NCI-H2029 treated with DMSO at 0.1 percent for 48 hours (cell line): ENCODE data around the gene DDX53.

Experiments
- DNase-seq: peaks from one replicate; lab custom pipeline; 2025; lab: John Stamatoyannopoulos, UW

DDX53 gene

DNA sequence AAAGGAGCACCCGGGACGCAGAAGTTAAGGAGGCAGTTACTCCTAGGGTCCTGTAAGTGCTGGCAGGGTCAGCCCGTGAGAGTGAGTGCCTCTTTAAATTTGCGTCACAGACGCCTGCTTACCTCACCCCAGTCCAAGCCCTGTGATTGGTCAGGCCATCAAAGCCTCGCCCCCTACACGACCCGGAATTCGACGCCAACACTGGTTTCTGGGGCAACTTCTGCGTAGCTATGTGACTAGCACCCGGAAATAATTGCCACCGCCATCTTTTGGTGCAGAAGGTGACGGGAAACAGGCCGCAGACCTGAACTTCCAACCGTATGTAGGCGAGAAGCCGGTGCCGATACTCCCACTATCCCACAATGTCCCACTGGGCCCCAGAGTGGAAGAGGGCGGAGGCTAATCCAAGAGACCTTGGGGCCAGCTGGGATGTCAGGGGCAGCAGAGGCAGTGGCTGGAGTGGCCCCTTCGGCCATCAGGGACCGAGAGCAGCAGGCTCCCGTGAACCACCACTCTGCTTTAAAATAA is at the start of gene DDX53:
Gene DDX53, plus strand, starts transcription at position 265 of the 528 bp plus-strand sequence. Its CDS starts 98 bp downstream, at position 363.
- DNase-seq, result no peak

DNA sequence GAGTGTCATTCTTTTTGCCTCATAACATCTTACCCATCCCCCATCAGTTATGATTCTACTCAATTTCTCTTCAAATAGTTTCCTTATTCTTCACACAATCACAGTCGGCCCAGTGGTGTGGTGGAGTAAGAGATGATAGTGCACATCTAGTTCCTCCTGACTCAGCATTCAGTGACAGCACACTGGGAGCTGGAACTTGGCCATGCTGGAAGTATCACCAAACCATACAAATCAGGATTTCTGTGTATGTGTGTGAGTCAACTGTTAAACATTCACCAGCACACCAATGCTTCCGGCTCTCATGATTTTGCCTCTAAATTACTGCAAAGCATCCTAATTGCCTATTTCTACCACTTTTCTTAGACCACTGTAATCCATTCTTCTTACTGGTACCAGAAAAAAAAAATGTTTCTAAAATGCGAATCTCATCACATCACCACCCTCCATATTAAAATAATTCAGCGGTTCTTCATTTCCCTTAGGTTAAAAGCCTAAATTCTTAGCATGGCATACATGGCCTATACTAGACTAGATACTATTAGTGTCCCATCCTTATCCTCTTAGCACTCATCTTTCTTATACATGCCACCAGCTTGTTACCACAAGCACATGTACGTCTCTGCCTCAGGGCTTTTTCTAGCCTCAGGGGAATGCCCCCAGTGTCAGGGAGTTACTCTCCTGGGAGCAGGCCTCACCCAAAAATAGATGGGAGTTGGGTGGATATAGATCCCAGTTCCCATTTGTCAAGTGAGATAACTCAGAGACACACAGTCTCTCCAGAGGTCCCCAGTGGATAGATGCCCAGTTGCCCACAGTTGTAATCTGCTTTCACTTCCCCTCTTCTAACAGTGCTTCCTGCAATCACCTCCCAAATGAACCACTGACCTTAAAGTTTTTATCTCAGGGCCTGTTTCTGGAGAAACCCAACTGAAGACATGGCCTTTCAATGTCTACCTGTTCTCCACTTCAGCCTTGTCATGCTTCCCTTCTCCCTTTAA is 49.2 kb upstream of the DDX53 start:
- no peak for DNase-seq

DNA sequence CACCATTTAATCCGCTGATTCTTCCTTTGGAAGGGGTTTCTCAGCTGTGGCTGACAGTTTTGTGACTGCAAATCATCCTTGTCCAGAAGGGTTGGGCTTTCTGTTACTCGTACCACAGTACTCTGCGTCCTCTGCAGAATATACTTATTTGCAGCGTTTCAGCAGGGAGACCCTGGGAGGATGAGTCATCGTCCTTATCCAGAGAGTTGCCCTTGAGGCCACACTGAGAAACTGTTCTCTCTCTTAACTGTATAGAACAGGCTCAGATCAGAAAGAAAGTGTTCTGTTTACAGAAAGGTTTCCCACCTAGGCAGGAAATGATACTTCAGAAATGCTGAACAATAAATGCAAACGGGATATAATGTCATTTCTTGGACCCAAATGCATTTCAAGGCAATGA is 47.8 kb upstream of the DDX53 start:
- peak; percentile 3 for DNase-seq

- DNase-seq, result no peak
Measured at GRCh38 chrX:22958250-22958649, 41.5 kb upstream of the DDX53 start.

DNA sequence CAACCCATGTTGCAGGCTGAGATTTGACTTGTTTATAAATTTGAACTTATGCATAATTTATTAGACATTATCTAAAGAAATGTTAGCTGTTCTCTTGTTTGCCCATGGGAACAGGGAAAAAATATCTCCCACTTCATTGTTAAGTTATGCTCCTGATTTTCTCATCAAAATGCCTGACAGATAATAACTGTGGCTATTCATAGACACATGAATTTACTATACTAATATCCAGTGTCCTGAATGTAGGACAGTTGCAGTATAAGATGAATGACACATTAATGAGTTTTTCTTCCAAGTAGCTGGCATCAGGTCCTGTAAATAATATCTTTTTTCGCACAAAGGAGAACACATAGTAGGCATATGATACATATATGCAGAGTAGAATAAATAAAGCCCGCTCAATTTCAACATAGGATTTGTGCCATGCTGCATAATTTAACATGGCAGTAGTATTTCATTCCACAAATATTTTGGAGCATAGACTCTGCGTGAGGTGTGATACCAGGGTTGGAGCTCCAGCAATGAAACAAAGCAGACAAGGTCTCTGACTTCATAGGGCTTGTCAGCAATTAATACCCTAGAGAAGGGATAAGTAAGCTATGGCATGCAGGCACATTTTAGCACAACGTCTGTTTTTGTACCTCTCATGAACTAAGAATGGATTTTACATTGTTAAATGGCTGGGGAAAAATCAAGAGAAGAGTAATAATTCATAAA is 40.4 kb upstream of the DDX53 start:
- no peak for DNase-seq

GRCh38 chrX:22963196-22963595 is 36.6 kb upstream of the DDX53 start:
- DNase-seq, result no peak

DNA sequence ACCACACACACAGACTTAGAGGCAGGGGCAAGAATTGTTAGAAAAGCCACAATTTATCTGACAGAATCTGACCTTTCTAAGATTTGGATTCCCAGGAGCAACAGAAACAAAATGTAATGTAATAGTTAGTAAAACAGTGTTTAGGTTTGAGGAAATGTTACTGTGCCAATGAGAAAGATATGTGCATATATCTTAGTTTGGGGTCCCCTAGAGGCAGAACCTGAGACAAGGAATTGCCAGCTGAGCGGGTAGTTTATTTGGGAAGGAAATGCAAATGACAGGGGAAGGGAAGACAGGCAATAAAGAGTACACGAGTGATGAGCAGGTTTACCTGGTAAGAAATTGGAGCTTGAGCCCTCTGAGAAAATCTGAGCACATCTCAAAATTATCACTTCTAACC is 31.3 kb upstream of the DDX53 start:
- no peak for DNase-seq

DNA sequence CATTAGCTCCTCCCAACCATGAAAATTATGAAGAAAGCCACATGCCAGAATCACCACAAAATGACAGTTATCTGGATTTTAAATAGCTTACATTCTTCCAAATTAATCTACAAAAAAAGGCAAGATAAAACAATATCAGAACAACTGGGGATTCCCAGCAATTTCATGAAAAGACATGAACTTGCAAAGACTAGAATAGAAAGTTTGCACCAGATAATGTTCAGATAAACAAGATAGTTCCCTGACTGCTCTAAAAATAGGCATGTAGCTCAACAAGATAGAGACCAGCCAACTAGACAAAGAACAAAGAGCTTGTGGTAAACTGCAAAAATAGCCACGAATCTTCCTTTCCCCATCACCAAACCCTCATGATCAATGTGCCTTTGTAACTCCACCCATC is 30.3 kb upstream of the DDX53 start:
- no peak for DNase-seq

GRCh38 chrX:22970861-22971260 is 28.9 kb upstream of the DDX53 start:
- no peak for DNase-seq

GRCh38 chrX:22974616-22975015 is 25.1 kb upstream of the DDX53 start:
- no peak for DNase-seq

GRCh38 chrX:22975786-22976185 is 24.0 kb upstream of the DDX53 start:
- no peak for DNase-seq

DNA sequence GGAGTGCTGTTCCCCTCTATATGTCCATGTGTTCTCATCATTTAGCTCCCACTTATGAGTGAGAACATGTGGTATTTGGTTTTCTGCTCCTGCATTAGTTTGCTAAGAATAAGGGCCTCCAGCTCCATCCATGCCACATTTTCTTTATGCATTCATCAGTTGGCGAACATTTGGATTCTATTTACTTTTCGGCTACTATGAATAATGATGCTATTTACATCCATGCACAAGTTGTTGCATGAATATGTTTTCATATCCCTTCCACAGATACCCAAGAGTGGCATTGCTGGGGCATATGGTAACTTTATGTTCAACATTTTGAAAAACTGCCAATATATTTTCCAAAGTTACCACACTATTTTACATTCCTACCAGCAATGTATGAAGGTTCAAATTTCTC is 13.8 kb upstream of the DDX53 start:
- DNase-seq, result no peak

DNA sequence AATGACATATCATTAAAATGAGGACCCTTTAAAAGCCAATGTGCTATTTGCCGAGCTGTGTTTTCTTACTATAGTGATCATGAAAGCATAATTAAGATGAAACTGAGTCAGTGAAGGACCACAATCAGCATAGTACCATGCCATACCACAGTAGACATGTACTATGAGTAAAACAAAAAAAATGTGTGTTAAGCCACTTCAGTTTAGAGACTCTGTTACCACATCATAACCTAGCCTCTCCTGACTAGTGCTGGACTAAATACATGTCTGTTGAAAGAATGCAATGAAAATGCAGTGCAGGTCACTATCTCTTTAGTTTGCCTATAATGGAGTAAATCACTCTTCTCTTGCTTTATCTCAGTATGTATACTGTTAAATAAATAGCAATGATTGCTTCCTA is 12.3 kb upstream of the DDX53 start:
- DNase-seq, result no peak

DNA sequence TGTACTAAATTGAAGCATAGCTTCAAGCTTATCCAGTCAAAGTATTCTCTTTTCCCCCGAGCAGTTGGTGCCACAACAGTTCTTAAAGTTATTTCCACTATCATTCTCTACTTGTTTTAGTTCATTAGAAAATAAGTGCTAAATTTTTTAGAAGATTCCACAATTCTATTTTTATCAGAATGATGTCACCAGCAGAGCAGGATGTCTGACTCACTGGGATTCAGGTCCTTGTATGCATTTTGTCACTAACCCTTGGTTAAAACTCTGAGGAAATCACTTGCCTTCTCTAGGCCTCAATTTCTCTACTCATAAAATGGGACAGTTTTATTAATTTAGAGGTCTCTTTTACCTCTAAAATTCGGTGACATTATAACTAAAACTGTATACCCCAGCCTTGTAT is 3.4 kb downstream of the DDX53 start:
- DNase-seq, result no peak

DNA sequence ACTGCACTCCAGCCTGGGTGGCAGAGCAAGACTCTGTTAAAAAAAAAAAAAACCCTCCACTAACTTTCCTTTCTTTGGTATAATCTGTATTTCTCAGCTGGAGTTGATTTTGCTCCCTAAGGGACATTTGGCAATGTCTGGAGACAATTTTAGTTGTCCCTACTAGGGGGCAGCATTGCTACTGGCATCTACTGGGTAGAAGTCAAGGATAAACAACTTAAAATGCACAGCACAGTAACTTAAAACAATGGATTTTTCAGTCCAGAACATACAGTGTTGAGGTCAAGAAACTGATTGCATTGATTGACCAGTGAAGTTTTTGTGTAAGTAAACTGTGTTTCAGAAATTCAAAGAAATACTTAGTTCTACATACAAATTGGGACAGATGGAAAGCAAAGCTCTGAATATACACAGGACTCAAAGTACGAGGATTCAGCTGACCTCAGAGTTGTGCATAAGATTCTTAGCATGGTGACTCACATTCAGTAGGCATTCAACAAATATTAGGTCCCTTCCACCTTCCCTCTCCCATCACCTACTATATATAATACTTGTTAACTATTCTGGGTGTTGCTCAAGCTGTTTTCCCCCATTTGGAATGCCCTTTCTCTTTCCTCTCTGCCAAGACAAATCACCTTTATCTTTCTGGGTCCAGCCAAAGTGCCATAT is 8.8 kb downstream of the DDX53 start:
- peak; percentile 2 for DNase-seq

DNA sequence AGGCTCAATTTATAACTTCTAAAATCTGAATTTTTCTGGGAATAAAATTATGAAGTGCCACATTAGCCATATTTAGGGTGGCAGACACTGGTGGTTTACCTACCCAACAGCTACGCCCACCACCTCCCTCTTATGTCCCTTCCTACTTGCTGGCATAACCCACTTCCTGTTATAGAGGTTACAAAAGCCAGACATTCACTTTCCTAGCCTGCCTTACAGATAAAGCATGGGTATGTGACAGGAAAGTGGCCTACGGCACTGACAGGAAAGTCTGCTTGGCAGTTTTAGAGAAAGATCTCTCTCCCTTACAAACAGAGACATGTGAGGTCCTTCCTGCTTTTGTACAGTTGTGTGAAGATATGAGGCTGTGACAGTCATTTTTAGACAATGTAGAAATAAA is 12.4 kb downstream of the DDX53 start:
- DNase-seq, result no peak

GRCh38 chrX:23012636-23013035 is 12.9 kb downstream of the DDX53 start:
- DNase-seq, result no peak

GRCh38 chrX:23013366-23013765 is 13.6 kb downstream of the DDX53 start:
- DNase-seq, result no peak

GRCh38 chrX:23031600-23031999 is 31.8 kb downstream of the DDX53 start:
- DNase-seq, result no peak

DNA sequence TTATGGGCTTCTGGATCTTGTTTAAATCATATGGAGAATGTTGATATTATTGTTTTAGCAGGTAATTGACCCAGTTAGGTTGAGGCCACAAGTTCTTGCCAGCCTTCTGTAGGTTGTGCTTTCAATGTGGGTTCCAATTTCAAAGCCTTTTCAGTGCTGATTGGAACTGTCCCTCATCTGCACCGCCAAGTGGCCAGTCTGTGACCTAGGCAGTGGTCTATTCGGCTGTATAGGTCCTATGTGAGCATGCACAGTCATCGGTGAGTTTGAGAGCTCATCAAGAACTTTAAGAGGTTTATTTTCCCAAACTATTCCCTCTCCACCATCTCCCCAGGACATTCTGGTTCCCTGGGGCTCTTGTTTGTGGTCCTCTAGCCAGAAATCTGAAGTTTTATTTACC is 35.7 kb downstream of the DDX53 start:
- no peak for DNase-seq

DNA sequence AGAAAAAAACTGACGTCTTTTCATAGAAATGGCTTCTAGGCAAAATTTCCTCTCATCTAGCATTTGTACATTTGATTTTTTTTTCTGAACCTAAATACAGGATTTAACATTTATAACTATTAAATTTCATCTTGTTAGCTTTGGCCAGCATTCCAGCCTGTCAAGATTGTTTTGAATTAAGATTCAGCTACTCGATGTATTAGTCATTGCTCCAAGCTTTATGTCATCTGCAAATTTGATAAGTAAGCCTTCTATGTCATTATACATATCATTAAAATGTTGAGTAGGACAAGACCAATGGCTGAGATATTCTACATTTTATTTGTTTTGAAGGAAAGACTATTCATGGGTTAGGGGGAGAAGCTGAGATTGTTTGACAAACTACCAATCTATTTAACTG is 46.7 kb downstream of the DDX53 start:
- DNase-seq, result no peak

GRCh38 chrX:23048806-23049573 is 49.2 kb downstream of the DDX53 start:
- no peak for DNase-seq
